Type B pancreatic cell (in vitro differentiated cells): Measurements from ENCODE around the gene IGFBP4. TPM values are rescaled to one million over a fixed set of nuclear protein-coding genes. Genes with fewer than 3 reads are reported as not detected.

ENCODE experiments used
- DNase-seq: peaks from one replicate; pipeline ENCODE4 v3.0.0; 2021; ENCODE audit warnings: mixed read lengths; ENCODE audit not compliant: unreplicated experiment; ENCODE audit errors: extremely low spot score
- H3K27ac Mint-ChIP-seq: 2 replicates; pipeline ENCODE4 v1.8.0; 2021; ENCODE audit warnings: mild to moderate bottlenecking, mixed read lengths
- H3K27me3 Mint-ChIP-seq: 2 replicates; pipeline ENCODE4 v1.8.0; 2021; ENCODE audit warnings: mixed read lengths
- H3K36me3 Mint-ChIP-seq: 2 replicates; pipeline ENCODE4 v1.8.0; 2021; ENCODE audit warnings: mixed read lengths
- H3K4me1 Mint-ChIP-seq: one replicate; pipeline ENCODE4 v1.8.0; 2021; ENCODE audit warnings: mixed read lengths; ENCODE audit not compliant: unreplicated experiment
- H3K4me3 Mint-ChIP-seq: 2 replicates; pipeline ENCODE4 v1.8.0; 2021; ENCODE audit warnings: mild to moderate bottlenecking, mixed read lengths
- H3K9me3 Mint-ChIP-seq: 2 replicates; pipeline ENCODE4 v1.8.0; 2021; ENCODE audit warnings: mixed read lengths
- CTCF ChIP-seq: fragments of 200-600 bp; sonication (generic); conservative IDR thresholded peaks from 2 replicates; pipeline ENCODE4 v1.5.0; 2021; ENCODE audit warnings: antibody characterized with exemption, mild to moderate bottlenecking
- total RNA-seq: library from RNA; stranded (reverse); gene quantifications from 2 replicates; pipeline ENCODE4 v1.2.1, GENCODE V29; 2021; ENCODE audit warnings: low replicate concordance

IGFBP4 gene
- total RNA-seq, 1 donor from 2014 or later, result 78.2 TPM

GRCh38 chr17:40483679-40484078 lies 40.4 kb downstream of the IGFBP4 start:
- DNase-seq, result no peak
- peaks cover 3% of the 10 kb centered on the region for H3K27me3 Mint-ChIP-seq
- TF ChIP-seq CTCF, result no peak

GRCh38 chr17:40484285-40484972 lies 41.2 kb downstream of the IGFBP4 start:
- Mint-ChIP-seq H3K4me1 (peaks cover 31% of the 10 kb centered on the region), H3K36me3 (no peaks in the 10 kb centered on the region), H3K4me3 (no peak overlapping the region), H3K27ac (no peak overlapping the region), H3K27me3 (peaks cover 3% of the 10 kb centered on the region), H3K9me3 (no peaks in the 10 kb centered on the region)
- no peak for TF ChIP-seq CTCF
- DNase-seq, result no peak

More at GRCh38 chr17:40483679-40484078, 40.4 kb downstream of the IGFBP4 start:
- Mint-ChIP-seq H3K27ac (peak overlapping the region; percentile 19), H3K36me3 (no peaks in the 10 kb centered on the region), H3K9me3 (no peaks in the 10 kb centered on the region), H3K4me1 (peaks cover 28% of the 10 kb centered on the region), H3K4me3 (no peak overlapping the region)

- Mint-ChIP-seq H3K4me3 (no peak overlapping the region), H3K9me3 (no peaks in the 10 kb centered on the region), H3K27me3 (peaks cover 3% of the 10 kb centered on the region), H3K27ac (no peak overlapping the region), H3K4me1 (peaks cover 31% of the 10 kb centered on the region), H3K36me3 (no peaks in the 10 kb centered on the region)
- no peak for TF ChIP-seq CTCF
- DNase-seq, result no peak
Measured at GRCh38 chr17:40484973-40485530, 41.8 kb downstream of the IGFBP4 start.

- no peak for DNase-seq
- H3K27ac Mint-ChIP-seq, result peak overlapping the region; percentile 90
- H3K4me1 Mint-ChIP-seq, result peaks cover 38% of the 10 kb centered on the region
- peaks cover 3% of the 10 kb centered on the region for H3K27me3 Mint-ChIP-seq
- H3K36me3 Mint-ChIP-seq, result no peaks in the 10 kb centered on the region
- H3K9me3 Mint-ChIP-seq, result no peaks in the 10 kb centered on the region
- H3K4me3 Mint-ChIP-seq, result peak overlapping the region; percentile 63
- TF ChIP-seq CTCF, result no peak
Measured at GRCh38 chr17:40485851-40486521, 42.7 kb downstream of the IGFBP4 start.

GRCh38 chr17:40486522-40487370 lies 43.5 kb downstream of the IGFBP4 start:
- H3K4me3 Mint-ChIP-seq, result no peak overlapping the region
- peaks cover 3% of the 10 kb centered on the region for H3K27me3 Mint-ChIP-seq
- no peaks in the 10 kb centered on the region for H3K9me3 Mint-ChIP-seq
- H3K36me3 Mint-ChIP-seq, result no peaks in the 10 kb centered on the region
- no peak for TF ChIP-seq CTCF
- DNase-seq, result no peak
- H3K4me1 Mint-ChIP-seq, result peaks cover 38% of the 10 kb centered on the region
- H3K27ac Mint-ChIP-seq, result peak overlapping the region; percentile 90
